NT2/D1 (cell line): Measurements from ENCODE around the gene CGB2.
"Not testable (repeated sequence)": the region's sequence is repeated elsewhere in the genome, so short reads cannot be mapped to it uniquely, and the experiment has no call there.

Experiments
- DNase-seq: peaks from one replicate; pipeline ENCODE4 v3.0.0-alpha.2; 2011; ENCODE audit warnings: low read depth, low spot score
- H3K27me3 ChIP-seq: 2 replicates; pipeline ENCODE4 v1.6.0; 2011; ENCODE audit warnings: mild to moderate bottlenecking; ENCODE audit not compliant: insufficient read length, insufficient read depth
- H3K36me3 ChIP-seq: 2 replicates; pipeline ENCODE4 v1.6.1; 2011; ENCODE audit warnings: mild to moderate bottlenecking, low read length, mixed read lengths; ENCODE audit not compliant: insufficient read depth, insufficient read length
- H3K4me1 ChIP-seq: 2 replicates; pipeline ENCODE4 v1.5.1; 2011; ENCODE audit not compliant: insufficient read depth, insufficient read length
- H3K4me3 ChIP-seq: 2 replicates; pipeline ENCODE4 v1.5.1; 2011; ENCODE audit warnings: low read depth; ENCODE audit not compliant: insufficient read length
- H3K9ac ChIP-seq: 2 replicates; pipeline ENCODE4 v1.6.0; 2011; ENCODE audit warnings: low read depth; ENCODE audit not compliant: insufficient read length
- H3K9me3 ChIP-seq: 2 replicates; pipeline ENCODE4 v1.5.1; 2011; ENCODE audit warnings: mild to moderate bottlenecking, low read length; ENCODE audit not compliant: insufficient read depth
- SUZ12 ChIP-seq: IDR thresholded peaks from 2 replicates; pipeline ENCODE4 v1.6.1; 2011; ENCODE audit not compliant: insufficient read length, insufficient read depth; ENCODE audit errors: extremely low read depth
- YY1 ChIP-seq: IDR thresholded peaks from 2 replicates; pipeline ENCODE4 v1.6.1; 2011; ENCODE audit not compliant: insufficient read length, insufficient read depth
- ZNF274 ChIP-seq: IDR thresholded peaks from 2 replicates; pipeline ENCODE4 v1.6.1; 2011; ENCODE audit warnings: mild to moderate bottlenecking, low read depth, low read length

The CGB2 gene

DNA sequence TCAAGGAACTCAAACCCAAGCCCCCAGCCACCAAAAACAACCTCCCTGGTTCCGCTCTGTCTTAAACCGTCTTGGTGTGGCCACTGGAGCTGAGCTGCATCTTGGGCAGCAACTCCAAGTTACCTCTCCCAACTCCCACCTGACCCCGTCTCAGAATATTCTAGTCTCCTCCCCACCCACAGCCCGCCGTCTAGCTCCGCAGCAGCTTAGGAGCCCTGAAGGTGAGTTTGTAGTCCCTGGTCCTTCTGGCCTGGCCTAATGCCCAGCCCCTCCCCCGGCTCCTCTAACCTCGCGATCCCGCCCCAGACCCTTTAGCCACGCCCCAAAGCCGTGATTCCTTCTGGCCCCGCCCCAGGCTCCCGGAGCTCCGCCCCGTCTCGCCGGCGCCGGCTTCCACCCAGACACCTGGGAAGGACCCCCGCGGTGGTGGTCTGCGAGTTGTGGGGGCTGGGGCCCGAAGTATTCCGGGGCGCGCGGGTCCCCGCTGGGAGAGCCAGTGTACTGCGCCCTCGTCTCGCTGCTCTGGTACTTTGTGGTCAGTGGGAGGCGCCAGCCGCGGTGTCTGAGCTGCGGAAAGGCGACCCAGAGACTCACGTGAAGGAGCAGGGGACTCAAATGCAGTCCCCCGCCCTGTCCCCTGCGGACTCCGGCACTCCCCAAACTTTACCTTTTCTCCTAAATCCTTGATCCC lies 12.3 kb upstream of the CGB2 start:
- Histone ChIP-seq H3K4me1 (peaks cover 6% of the 10 kb centered on the region), H3K36me3 (peaks cover 23% of the 10 kb centered on the region), H3K9me3 (no peaks in the 10 kb centered on the region), H3K4me3 (no peak overlapping the region), H3K27me3 (no peaks in the 10 kb centered on the region), H3K9ac (no peak overlapping the region)
- DNase-seq: peak; percentile 35
- TF ChIP-seq YY1: no peak
- TF ChIP-seq ZNF274: no peak
- no peak for TF ChIP-seq SUZ12

DNA sequence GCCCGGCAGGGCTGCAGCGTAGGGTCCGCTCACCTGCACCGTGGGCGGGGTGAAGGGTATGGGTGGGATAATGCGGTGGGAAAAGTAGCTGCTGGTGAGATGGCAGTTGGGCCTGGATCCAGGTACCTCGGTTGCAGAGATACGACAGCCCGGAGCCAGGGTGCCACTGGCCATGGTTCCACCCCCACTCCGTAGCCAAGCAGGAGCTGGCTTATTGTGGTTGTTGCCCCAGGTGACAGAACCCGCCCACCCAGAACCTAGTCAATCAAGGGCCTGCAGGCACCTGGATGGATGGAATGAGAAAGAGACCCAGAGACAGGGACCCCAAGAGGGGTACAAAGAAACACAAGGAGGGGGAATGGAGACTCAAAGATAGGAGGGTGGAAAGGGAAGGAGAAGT lies 11.3 kb upstream of the CGB2 start:
- Histone ChIP-seq H3K36me3 (peaks cover 13% of the 10 kb centered on the region), H3K27me3 (no peaks in the 10 kb centered on the region), H3K4me1 (peaks cover 6% of the 10 kb centered on the region), H3K9ac (no peak overlapping the region), H3K4me3 (no peak overlapping the region), H3K9me3 (no peaks in the 10 kb centered on the region)
- no peak for DNase-seq
- TF ChIP-seq YY1: no peak

DNA sequence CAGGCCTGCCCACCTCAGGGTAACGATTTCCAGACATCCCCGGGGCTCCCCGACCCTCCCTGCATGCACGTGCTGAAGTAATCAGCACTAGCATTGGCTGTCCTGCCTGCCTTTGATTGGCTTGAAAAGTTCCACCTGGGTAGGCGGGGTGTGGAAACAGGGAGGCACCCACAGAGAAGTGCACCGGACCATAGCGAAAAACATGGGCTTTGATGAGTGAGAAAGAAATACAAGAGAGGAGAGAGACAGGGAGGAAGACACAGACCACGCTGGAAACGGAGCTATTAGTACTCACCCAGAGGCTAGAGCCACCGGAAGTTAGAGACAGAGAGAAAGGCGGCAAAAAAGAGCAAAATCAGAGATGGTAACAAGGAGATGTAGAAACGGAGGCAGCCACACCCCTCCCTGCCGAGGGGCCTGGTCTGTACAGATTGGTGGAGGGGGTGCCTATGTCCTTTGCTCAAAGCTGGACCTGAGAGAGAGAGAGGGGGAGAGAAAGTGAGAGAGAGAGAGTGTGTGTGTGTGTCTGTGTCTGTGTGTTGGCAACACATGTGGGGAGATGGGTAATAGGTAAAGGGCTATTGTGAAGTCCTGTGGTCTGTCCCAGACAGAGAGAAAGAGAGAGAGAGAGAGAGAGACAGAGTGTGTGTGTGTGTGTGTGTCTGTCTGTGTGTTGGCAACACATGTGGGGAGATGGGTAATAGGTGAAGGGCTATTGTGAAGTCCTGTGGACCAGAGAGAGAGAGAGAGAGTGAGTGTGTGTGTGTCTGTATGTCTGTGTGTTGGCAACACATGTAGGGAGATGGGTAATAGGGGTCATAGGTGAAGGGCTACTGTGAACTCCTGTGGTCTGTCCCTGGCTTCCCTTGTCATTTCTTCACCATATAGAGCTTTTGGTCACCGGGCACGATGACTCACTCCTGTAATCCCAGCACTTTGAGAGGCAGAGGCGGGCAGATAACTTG lies 10.5 kb upstream of the CGB2 start:
- Histone ChIP-seq H3K4me1 (peaks cover 6% of the 10 kb centered on the region), H3K27me3 (no peaks in the 10 kb centered on the region), H3K9ac (no peak overlapping the region), H3K4me3 (no peak overlapping the region), H3K9me3 (no peaks in the 10 kb centered on the region), H3K36me3 (peaks cover 5% of the 10 kb centered on the region)
- DNase-seq: no peak
- TF ChIP-seq ZNF274 (no peak), SUZ12 (no peak), YY1 (no peak)

DNA sequence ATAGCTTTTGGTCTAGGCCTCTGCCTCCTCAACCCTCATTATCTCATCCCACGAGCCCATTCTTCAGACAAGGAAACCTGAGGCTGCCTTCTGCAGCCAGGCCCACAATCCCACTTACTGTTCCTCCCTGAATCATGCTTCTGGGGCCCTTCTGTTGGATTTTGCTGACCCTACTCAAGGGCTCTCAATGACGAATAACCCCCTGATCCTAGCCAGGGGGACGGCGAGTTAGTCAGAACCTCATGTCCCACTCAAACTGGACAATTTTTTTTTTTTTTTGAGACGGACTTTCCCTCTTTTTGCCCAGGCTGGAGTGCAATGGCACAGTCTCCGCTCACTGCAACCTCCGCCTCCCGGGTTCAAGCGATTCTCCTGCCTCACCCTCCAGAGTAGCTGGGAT lies 9.6 kb upstream of the CGB2 start:
- Histone ChIP-seq H3K36me3 (no peaks in the 10 kb centered on the region), H3K4me1 (peaks cover 6% of the 10 kb centered on the region), H3K4me3 (no peak overlapping the region), H3K27me3 (no peaks in the 10 kb centered on the region), H3K9ac (no peak overlapping the region), H3K9me3 (no peaks in the 10 kb centered on the region)
- no peak for TF ChIP-seq ZNF274
- TF ChIP-seq SUZ12: no peak
- no peak for TF ChIP-seq YY1
- DNase-seq: no peak

DNA sequence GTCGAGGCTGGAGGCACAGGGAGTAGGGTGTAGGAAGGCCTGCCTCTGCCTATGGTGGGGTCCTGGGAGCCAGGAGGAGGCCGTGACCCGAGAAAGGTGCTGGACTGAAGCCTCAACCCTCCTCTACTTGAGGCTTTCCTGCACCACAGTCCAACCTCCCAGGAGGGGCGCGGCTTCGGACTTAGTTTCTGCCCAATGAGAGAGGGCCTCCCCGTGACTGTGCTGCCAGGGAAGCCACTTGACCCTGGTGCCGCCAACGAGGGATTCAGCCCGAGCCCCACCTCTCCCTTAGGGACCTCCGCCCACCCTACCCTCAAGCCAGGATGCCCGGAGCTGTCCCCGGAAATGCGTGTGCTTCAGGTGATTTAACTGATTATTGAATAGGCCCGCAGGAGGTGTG lies 7.5 kb upstream of the CGB2 start, which contains the start of gene CGB3:
TSS of gene CGB3 (minus strand) at position 101 of the 400 bp plus-strand sequence. CDS start 362 bp downstream, outside the sequence.
- H3K27me3 ChIP-seq, H3K4me3 ChIP-seq, H3K9me3 ChIP-seq, DNase-seq, H3K36me3 ChIP-seq, H3K9ac ChIP-seq, H3K4me1 ChIP-seq: not testable (repeated sequence)

DNA sequence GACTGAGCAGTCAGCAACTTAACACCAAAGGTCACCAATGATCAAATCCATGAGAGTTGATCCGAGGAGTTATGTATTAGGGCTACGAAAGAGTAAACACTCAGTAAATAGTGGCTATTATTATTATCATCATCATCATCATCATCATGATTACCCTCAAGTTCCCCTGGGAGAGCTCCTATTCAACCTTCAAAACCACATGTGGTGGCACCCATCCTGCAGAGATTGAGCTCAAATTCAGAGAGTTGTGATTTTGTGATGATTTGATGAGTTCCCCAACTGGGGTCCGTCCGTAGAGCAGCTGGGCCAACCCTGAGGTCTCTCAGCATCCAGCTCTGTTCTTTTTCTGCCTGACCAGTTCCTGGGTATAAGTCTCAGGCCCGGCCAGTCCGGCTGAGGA lies 6.6 kb upstream of the CGB2 start:
- not testable (repeated sequence) for H3K9ac ChIP-seq, H3K36me3 ChIP-seq, DNase-seq, H3K9me3 ChIP-seq, H3K4me3 ChIP-seq, H3K4me1 ChIP-seq, H3K27me3 ChIP-seq

DNA sequence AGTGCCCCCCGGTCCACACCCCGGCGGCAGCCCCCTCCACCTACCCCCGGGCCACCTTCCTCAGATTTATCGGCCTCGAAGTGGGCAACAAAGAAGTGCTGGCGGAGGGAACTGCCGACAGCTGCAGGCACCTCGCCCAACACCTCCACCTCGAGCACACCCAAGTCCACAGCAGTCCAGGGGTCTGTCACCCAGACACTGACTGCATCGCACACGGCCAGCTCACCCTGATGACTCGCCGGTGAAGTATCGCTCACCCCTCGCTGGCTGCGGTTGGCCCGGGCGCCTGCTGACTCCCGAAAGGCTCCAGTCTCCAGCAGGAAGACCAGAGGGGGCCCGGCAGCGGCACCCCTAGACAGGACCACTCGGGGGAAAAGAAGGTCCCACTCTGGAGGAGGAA lies 6.1 kb upstream of the CGB2 start:
- H3K4me3 ChIP-seq, DNase-seq, H3K9ac ChIP-seq, H3K27me3 ChIP-seq, H3K36me3 ChIP-seq, H3K4me1 ChIP-seq, H3K9me3 ChIP-seq: not testable (repeated sequence)

DNA sequence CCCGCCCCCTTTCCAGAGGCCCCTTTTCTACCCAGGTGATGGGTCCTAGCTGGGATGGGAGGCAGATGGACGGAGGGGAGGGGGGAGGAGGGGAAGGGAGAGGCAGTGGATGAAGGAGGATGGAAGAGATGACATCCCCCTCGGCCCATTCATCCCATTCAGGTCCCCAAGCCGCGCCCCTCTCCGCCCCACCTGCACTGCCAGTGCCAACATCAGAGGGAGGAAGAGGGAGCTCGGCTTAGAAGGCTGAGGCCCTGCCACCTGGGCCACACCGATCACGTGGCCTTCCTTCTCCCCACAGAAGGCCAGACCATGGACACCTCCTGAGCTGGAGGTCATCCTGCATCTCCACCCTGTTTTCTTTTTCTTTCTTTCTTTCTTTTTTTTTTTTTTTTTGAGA lies 3.0 kb upstream of the CGB2 start:
- not testable (repeated sequence) for H3K27me3 ChIP-seq, H3K9ac ChIP-seq, H3K4me1 ChIP-seq, H3K9me3 ChIP-seq, H3K36me3 ChIP-seq, DNase-seq, H3K4me3 ChIP-seq

DNA sequence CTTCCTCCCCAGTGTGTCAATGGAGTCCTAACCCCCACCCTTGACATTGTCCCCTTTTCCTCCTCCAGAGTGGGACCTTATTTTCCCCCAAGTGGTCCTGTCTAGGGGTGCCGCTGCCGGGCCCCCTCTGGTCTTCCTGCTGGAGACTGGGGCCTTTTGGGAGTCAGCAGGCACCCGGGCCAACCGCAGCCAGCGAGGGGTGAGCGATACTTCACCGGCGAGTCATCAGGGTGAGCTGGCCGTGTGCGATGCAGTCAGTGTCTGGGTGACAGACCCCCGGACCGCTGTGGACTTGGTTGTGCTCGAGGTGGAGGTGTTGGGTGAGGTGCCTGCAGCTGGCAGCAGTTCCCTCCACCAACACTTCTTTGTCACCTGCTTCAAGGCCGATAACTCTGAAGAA lies 1.9 kb upstream of the CGB2 start:
- H3K4me3 ChIP-seq, DNase-seq, H3K9me3 ChIP-seq, H3K27me3 ChIP-seq, H3K36me3 ChIP-seq, H3K9ac ChIP-seq, H3K4me1 ChIP-seq: not testable (repeated sequence)

DNA sequence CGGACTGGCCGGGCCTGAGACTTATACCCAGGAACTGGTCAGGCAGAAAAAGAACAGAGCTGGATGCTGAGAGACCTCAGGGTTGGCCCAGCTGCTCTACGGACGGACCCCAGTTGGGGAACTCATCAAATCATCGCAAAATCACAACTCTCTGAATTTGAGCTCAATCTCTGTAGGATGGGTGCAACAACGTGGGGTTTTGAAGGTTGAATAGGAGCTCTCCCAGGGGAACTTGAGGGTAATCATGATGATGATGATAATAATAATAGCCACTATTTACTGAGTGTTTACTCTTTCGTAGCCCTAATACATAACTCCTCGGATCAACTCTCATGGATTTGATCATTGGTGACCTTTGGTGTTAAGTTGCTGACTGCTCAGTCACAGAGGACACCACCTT lies 1.4 kb upstream of the CGB2 start:
- H3K4me1 ChIP-seq, H3K4me3 ChIP-seq, H3K36me3 ChIP-seq, H3K9me3 ChIP-seq, DNase-seq, H3K9ac ChIP-seq, H3K27me3 ChIP-seq: not testable (repeated sequence)

DNA sequence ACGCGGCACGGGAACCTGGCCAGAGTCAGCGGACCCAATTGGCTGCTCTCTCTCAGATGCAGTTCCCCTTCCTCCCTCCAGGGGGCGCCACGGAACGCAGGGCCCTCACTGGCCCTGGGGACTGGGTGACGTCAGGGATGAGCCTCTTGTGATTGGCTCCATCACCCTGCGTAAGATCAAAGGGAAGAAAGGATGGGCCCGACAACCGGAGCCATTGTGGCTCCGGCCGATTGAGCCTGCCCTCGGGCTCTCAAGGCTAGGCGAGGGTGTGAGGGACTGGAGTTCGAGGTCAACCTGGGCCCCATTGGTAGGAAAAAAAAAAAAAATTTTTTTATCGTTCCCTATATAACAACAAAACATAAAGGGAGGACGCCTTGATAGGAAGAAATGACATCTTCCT lies 5.1 kb downstream of the CGB2 start, which contains the start of gene CGB1:
TSS of gene CGB1 (minus strand) at position 81 of the 400 bp plus-strand sequence. CDS start 184 bp downstream, outside the sequence.
- H3K4me1 ChIP-seq, H3K9ac ChIP-seq, H3K27me3 ChIP-seq, H3K36me3 ChIP-seq, H3K9me3 ChIP-seq, H3K4me3 ChIP-seq, DNase-seq: not testable (repeated sequence)
